BE2C (cell line): ENCODE data around the gene KIAA0319L. TPM values are rescaled to one million over a fixed set of nuclear protein-coding genes. Genes with fewer than 3 reads are reported as not detected.

Source experiments
- DNase-seq: peaks from one replicate; pipeline ENCODE4 v3.0.0-alpha.2; 2020
- H3K27me3 ChIP-seq: fragments of 250-450 bp; sonication (Bioruptor Pico); 2 replicates; pipeline ENCODE4 v1.5.1; 2020; ENCODE audit warnings: mild to moderate bottlenecking
- H3K36me3 ChIP-seq: fragments of 250-450 bp; sonication (Bioruptor Pico); 2 replicates; pipeline ENCODE4 v1.5.1; 2020; ENCODE audit warnings: mild to moderate bottlenecking
- H3K4me1 ChIP-seq: fragments of 250-450 bp; sonication (Bioruptor Pico); 2 replicates; pipeline ENCODE4 v1.5.1; 2020
- H3K4me3 ChIP-seq: 2 replicates; pipeline ENCODE4 v1.5.1; 2011; ENCODE audit warnings: low read depth, low read length
- H3K9me3 ChIP-seq: fragments of 250-450 bp; sonication (Bioruptor Pico); 2 replicates; pipeline ENCODE4 v1.5.1; 2020
- CTCF ChIP-seq: IDR thresholded peaks from 2 replicates; pipeline ENCODE4 v1.5.1; 2012; ENCODE audit warnings: mild to moderate bottlenecking, low read depth, low read length
- polyA plus RNA-seq: library from polyadenylated mRNA; unstranded; fragments of >200 nt; gene quantifications from one replicate; pipeline ENCODE4 v1.2.1, GENCODE V29; 2012; ENCODE audit warnings: low read depth, missing spikeins; ENCODE audit not compliant: insufficient read length, insufficient read depth

Gene KIAA0319L
- 17.5 TPM for polyA plus RNA-seq

GRCh38 chr1:35557118-35557610 lies at the start of gene KIAA0319L:
Gene KIAA0319L, minus strand, starts transcription at chr1:35557403. Its CDS starts 2,912 bp downstream, at chr1:35554491.
- peaks cover 2% of the 10 kb centered on the region; the same call in 1 of the 2 replicates for H3K36me3 ChIP-seq
- H3K9me3 ChIP-seq: no peaks in the 10 kb centered on the region
- no peak for TF ChIP-seq CTCF
- H3K4me3 ChIP-seq: peak within 1 kb of the TSS; percentile 81
- peaks cover 2% of the 10 kb centered on the region; the same call in 1 of the 2 replicates for H3K4me1 ChIP-seq
- peak; percentile 39 for DNase-seq
- H3K27me3 ChIP-seq: no peaks in the 10 kb centered on the region

- H3K36me3 ChIP-seq: peaks cover 31% of the 10 kb centered on the region
- H3K27me3 ChIP-seq: no peaks in the 10 kb centered on the region
- H3K4me3 ChIP-seq: no peak overlapping the region
These were observed 48.6 kb upstream of the KIAA0319L start for GRCh38 chr1:35605867-35606182.

GRCh38 chr1:35605071-35605866 lies 48.1 kb upstream of the KIAA0319L start:
- TF ChIP-seq CTCF: no peak
- Histone ChIP-seq H3K27me3 (no peaks in the 10 kb centered on the region), H3K4me3 (no peak overlapping the region), H3K9me3 (no peaks in the 10 kb centered on the region), H3K36me3 (peaks cover 31% of the 10 kb centered on the region), H3K4me1 (no peaks in the 10 kb centered on the region)
- DNase-seq: no peak

More at GRCh38 chr1:35605867-35606182, 48.6 kb upstream of the KIAA0319L start:
- TF ChIP-seq CTCF: no peak
- Histone ChIP-seq H3K4me1 (no peaks in the 10 kb centered on the region), H3K9me3 (no peaks in the 10 kb centered on the region)
- DNase-seq: no peak

- DNase-seq: no peak
- no peaks in the 10 kb centered on the region for H3K9me3 ChIP-seq
- H3K4me1 ChIP-seq: no peaks in the 10 kb centered on the region
- no peaks in the 10 kb centered on the region for H3K27me3 ChIP-seq
- no peak for TF ChIP-seq CTCF
- H3K4me3 ChIP-seq: no peak overlapping the region
- peaks cover 27% of the 10 kb centered on the region for H3K36me3 ChIP-seq
These were observed 46.7 kb upstream of the KIAA0319L start for GRCh38 chr1:35603941-35604340.

GRCh38 chr1:35603468-35603867 lies 46.3 kb upstream of the KIAA0319L start:
- DNase-seq: no peak
- H3K9me3 ChIP-seq: no peaks in the 10 kb centered on the region
- H3K36me3 ChIP-seq: peaks cover 22% of the 10 kb centered on the region
- no peaks in the 10 kb centered on the region for H3K27me3 ChIP-seq
- H3K4me1 ChIP-seq: no peaks in the 10 kb centered on the region
- TF ChIP-seq CTCF: no peak
- H3K4me3 ChIP-seq: no peak overlapping the region

- no peaks in the 10 kb centered on the region for H3K4me1 ChIP-seq
- H3K4me3 ChIP-seq: no peak overlapping the region
- no peaks in the 10 kb centered on the region for H3K9me3 ChIP-seq
- DNase-seq: no peak
- no peaks in the 10 kb centered on the region for H3K27me3 ChIP-seq
- TF ChIP-seq CTCF: no peak
- peaks cover 22% of the 10 kb centered on the region for H3K36me3 ChIP-seq
These were observed 43.4 kb upstream of the KIAA0319L start for GRCh38 chr1:35600593-35600992.
